Epithelial cell of esophagus (primary cell): Measurements from ENCODE around the gene HAUS6.
"Not testable (repeated sequence)": the region's sequence is repeated elsewhere in the genome, so short reads cannot be mapped to it uniquely, and the experiment has no call there.

Experiments used
- DNase-seq: peaks from one replicate; pipeline ENCODE4 v3.0.0; 2010; ENCODE audit warnings: low read depth
- H3K4me3 ChIP-seq: 2 replicates; pipeline ENCODE4 v1.5.1; 2011; ENCODE audit warnings: mild to moderate bottlenecking, low read length, control low read depth
- CTCF ChIP-seq: IDR thresholded peaks from 2 replicates; pipeline ENCODE4 v1.5.1; 2011; ENCODE audit warnings: low read depth, mild to moderate bottlenecking, low read length, control low read depth, inconsistent platforms; ENCODE audit not compliant: insufficient read depth; ENCODE audit errors: missing control alignments

Gene HAUS6

GRCh38 chr9:19116107-19116790, 13.5 kb upstream of the HAUS6 start:
- peak; percentile 83 for DNase-seq
- no peak for TF ChIP-seq CTCF

GRCh38 chr9:19114680-19115270, 12.1 kb upstream of the HAUS6 start:
- H3K4me3 ChIP-seq = no peak overlapping the region
- no peak for TF ChIP-seq CTCF
- no peak for DNase-seq

More at GRCh38 chr9:19116107-19116790, 13.5 kb upstream of the HAUS6 start:
- H3K4me3 ChIP-seq = no peak overlapping the region

GRCh38 chr9:19113964-19114679, 11.4 kb upstream of the HAUS6 start:
- no peak for TF ChIP-seq CTCF
- DNase-seq = no peak
- no peak overlapping the region for H3K4me3 ChIP-seq

GRCh38 chr9:19113064-19113611, 10.4 kb upstream of the HAUS6 start:
- not testable (repeated sequence) for DNase-seq, H3K4me3 ChIP-seq

GRCh38 chr9:19108038-19108437, 5.3 kb upstream of the HAUS6 start:
- H3K4me3 ChIP-seq = no peak overlapping the region
- no peak for DNase-seq
- TF ChIP-seq CTCF = no peak

GRCh38 chr9:19104515-19105282, 2.0 kb upstream of the HAUS6 start:
- no peak for DNase-seq
- H3K4me3 ChIP-seq = no peak overlapping the region
- TF ChIP-seq CTCF = no peak

- TF ChIP-seq CTCF = no peak
- peak overlapping the region; percentile 75 for H3K4me3 ChIP-seq
- peak; percentile 34 for DNase-seq
Observed at GRCh38 chr9:19102181-19102630, 498 bp downstream of the HAUS6 start.
